GM18868 (cell line): Measurements from ENCODE around the gene REG4.
A peak's percentile ranks its signal among the peaks of the same experiment; 100 is the strongest.
"Not testable (repeated sequence)": the region's sequence is repeated elsewhere in the genome, so short reads cannot be mapped to it uniquely, and the experiment has no call there.

ENCODE experiments used
- ATAC-seq: cut with Tn5 transposase; IDR thresholded peaks from one replicate; pipeline ENCODE4 v1.9.1; 2021; ENCODE audit warnings: mild to moderate bottlenecking, moderate library complexity; ENCODE audit not compliant: unreplicated experiment

Gene REG4

DNA sequence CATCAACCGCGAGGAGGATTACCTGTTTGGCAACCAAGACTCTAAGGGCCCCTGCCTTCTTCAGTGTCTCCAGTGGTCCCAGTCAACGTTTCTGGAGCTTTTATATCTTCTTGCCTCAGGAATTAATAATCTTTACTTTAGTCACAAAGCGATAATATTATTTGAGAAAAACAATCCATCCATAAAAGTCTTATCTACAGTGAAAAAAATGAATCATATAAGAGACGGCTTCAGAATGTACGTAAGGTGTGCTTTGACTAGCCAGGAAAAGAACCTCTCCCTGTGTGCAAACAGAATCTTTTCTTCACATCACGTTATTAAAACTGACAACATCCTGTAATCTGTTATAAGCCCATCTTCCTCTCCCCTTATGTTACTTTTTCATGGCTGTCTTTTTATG lies at the start of gene REG4:
REG4 (minus strand) TSS at position 74 of the 400 bp plus-strand sequence. CDS start 2,691 bp downstream, outside the sequence.
- ATAC-seq = no peak

DNA sequence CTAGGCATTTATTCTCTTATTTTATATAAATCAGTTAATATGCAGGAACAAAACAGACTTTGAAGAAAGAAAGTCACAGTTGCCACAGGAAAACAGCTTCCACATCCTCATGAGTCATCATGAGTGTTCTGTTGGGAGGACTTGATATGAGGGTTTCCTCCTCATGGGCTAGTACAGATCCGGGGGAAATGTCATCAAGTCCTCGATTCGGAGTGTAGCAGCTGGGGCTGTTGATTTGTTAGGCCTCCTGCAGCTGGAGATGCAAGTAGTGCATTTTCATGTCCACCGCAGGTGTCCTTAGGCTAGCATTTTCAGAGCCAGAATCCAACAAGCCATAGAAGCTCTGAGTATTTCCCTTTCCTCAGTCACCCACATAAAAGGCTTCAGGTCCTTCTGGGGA lies 48.4 kb upstream of the REG4 start:
- ATAC-seq = no peak

GRCh38 chr1:119858556-119859214 lies 47.4 kb upstream of the REG4 start:
- ATAC-seq = not testable (repeated sequence)

GRCh38 chr1:119858126-119858525 lies 46.9 kb upstream of the REG4 start:
- ATAC-seq = no peak

GRCh38 chr1:119853155-119853554 lies 41.9 kb upstream of the REG4 start:
- ATAC-seq = no peak

DNA sequence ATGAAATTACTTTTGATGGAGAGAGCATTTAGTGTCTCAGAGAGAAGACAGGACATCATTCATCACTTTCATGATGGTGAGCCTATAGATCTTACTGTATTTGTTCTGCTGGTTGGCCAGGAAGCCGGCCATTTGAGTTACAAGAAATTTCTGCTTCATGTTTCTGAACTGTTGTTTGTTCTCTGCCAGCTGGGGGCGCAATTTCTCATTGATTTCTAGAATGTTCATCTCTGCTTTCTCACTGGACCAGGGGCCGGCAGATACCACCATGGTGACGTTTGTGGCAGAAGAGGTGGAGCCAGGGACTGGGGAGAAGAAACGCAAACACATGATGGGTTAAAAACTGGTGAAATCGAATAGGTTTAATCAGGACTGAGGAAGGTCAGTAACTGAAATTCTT lies 32.9 kb upstream of the REG4 start:
- ATAC-seq = not testable (repeated sequence)

DNA sequence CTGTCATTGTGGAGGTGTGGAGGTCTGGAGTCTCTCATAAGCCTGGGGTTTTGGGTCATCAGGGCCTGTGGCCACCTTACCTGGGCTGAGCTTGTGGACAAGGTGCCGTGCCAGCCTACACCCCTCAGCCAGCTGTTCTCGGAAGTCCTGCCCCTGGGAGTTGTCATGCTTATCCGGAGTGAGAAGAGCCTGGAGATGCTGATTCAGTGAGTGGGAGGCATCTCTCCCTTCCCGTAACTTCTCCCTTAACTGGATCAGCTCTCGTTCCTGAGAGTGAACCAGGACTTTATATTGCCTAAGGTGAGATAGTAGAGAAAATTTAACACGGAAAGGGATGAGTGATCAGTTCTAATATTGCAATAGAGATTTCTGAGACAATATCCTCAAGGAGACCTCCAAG lies 30.0 kb upstream of the REG4 start:
- ATAC-seq = no peak

DNA sequence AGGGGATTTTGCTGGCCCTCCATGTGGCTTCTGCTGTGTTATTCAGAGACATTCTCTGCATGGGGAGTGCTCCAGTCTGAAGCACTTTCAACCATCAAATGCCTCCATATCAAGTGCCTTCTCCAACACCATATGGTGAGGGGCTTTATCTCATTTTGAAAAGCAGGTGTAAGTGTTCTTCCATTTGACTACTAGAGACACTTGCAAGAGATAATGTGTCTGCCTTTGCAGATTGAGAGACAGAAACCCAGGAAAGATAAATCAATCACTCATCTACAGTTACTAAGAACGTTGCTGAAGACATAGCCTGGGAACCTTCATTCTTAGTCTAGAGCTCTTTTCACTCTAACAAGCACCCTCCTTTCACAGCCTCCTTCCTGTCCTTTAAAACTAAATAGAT lies 29.5 kb upstream of the REG4 start:
- ATAC-seq = no peak

DNA sequence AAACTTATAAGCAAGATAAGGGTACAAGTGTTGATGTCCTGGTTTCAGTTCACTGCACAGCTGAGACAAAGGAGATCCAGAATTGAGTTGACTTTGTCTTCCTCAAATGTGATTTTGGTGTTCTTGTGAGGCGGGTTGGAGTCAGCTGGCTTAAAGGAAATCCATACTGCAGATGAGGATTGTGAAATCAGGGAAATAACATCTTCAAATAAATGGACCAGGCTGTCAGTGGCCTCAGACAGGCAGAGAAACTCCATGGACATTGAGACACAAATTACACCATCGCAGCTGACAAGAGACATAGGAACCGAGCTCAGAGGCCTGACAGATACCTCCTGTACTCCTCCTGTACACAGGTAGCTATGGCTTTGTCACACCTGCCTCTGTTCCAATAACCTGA lies 27.0 kb upstream of the REG4 start:
- no peak for ATAC-seq

DNA sequence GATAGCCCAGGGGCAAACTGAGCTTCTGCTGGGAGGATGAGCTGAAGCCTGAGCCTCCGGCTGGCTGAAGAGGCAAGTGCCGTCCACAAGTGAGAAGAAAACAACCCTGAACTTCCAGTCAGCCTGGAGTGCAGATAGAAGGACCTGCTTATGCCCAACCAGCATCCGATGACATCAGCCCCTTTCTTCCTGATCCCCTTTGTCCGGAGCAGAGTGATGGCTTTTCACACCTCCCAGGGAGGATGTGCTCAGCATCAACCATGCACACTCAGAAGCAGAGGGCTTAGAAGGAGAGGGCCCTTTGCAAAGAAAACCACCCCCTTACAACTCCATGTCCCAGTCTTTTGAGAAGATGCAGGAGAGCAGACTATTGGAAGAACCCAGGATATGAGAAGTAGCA lies 23.7 kb upstream of the REG4 start:
- ATAC-seq = no peak

GRCh38 chr1:119831027-119831426 lies 19.8 kb upstream of the REG4 start:
- no peak for ATAC-seq

DNA sequence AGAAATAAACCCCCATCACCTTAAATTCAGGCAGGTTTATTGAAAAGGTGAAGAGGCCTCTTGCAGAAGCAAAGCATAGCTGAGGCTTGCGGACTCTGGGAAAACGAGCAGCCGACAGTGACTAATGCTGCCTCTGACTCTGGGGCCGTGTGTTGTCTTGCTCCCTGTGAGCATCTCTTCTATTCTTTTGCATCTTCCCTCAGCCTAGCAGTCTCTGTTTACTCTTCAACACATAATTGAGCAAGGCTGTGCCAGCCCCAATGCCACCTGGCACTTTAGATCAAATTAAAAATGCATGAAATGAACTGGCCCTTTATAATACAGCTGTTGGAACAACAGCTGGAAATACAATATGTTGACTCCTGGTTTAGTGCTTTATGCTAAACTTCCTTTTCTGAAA lies 18.4 kb upstream of the REG4 start:
- ATAC-seq = no peak

- not testable (repeated sequence) for ATAC-seq
Measured at GRCh38 chr1:119829006-119829405, 17.7 kb upstream of the REG4 start.

DNA sequence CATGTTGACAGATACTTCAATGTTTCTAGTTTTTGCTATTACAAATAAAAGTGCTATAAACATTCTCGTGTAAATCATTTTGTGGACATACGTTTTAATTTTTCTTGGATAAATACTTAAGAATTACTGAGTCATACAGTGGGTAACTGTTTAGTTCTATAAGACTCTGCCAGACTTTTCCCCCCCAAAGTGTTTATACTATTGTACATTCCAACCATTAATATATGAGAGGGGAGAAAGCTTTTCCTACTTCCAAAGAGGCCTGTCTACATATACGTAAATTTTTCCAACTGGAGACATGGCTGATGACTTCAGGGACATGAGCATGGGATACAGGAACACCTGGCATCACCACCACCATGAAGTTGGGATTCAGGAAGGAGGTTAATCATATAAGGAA lies 17.0 kb upstream of the REG4 start:
- no peak for ATAC-seq

- no peak for ATAC-seq
Measured at GRCh38 chr1:119827010-119827409, 15.8 kb upstream of the REG4 start.

DNA sequence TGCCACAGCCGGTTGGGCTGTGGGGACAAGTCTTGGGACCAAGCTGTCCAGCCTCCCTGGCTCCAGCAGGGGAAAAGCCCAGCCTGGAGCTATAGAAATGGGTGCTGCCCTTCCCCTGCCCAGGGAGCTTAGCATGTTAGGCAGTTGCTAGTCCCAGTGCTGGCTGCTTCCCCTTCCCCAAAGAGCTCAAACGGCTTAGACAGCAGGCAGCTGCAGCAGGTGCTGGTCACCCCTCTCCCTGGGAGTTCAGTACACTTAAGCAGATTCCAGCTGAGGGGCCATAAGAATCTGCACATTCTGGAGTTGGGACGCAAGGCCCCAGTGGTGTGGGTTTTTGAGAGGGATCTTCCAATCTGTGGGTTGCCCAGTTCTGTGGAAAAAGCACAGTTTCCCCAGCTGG lies 11.1 kb upstream of the REG4 start:
- ATAC-seq = no peak

GRCh38 chr1:119818181-119818580 lies 6.9 kb upstream of the REG4 start:
- no peak for ATAC-seq

DNA sequence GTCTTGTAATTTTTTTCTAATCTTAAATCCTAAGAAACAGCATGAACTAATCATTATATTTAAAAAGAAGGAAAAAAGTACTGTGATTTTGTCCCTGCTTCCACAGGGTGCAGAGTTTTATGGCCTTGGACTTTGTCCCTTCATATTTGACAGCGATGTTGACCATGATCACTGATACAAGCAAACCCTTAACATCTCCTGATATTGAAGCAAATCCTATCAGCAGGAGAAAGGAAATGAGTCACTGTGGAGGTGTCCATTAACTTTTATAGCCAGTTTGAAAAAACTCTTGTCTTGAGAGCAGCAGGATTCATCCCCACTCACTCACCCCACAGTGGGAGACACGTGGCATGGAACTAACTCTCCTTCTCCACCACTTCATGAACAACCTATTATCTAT lies 5.1 kb upstream of the REG4 start:
- ATAC-seq = no peak

- ATAC-seq = no peak
Measured at GRCh38 chr1:119815928-119816327, 4.7 kb upstream of the REG4 start.

GRCh38 chr1:119815361-119815760 lies 4.1 kb upstream of the REG4 start:
- ATAC-seq = no peak

- ATAC-seq = no peak
Measured at GRCh38 chr1:119814288-119814687, 3.0 kb upstream of the REG4 start.

GRCh38 chr1:119811985-119812557 lies 811 bp upstream of the REG4 start:
- no peak for ATAC-seq

GRCh38 chr1:119808972-119809550 lies 2.2 kb downstream of the REG4 start:
- ATAC-seq = peak; percentile 84
